Breast epithelium (tissue), 4 donors: ENCODE results near the gene PM20D1. TPM values are rescaled to one million over a fixed set of nuclear protein-coding genes. Genes with fewer than 3 reads are reported as not detected.

Experiments used
- DNase-seq, 2 donors: peaks; one replicate each; pipeline ENCODE4 v3.0.0-alpha.2; 2019; ENCODE audit warnings: low spot score in 2 of 2
- H3K27ac ChIP-seq, 2 donors: fragments of 200-600 bp; sonication (generic) in 1 of 2; one replicate each; pipeline ENCODE4 v1.5.1; 2016 to 2019; ENCODE audit warnings: mild to moderate bottlenecking in 1 of 2
- H3K27me3 ChIP-seq, 2 donors: fragments of 200-600 bp; sonication (generic) in 1 of 2; one replicate each; pipeline versions ENCODE4 v1.5.1 to v1.6.0; 2017 to 2019; ENCODE audit warnings: control low read depth in 1 of 2, mild to moderate bottlenecking in 1 of 2
- H3K36me3 ChIP-seq: fragments of 200-600 bp; one replicate; pipeline ENCODE4 v1.5.1; 2019
- H3K4me1 ChIP-seq, 2 donors: fragments of 200-600 bp; sonication (generic); one replicate each; pipeline ENCODE4 v1.5.1; 2016 to 2019; ENCODE audit warnings: control low read depth in 1 of 2
- H3K4me3 ChIP-seq, 3 donors: fragments of 200-600 bp; sonication (generic); 1 replicate in 2 of 3; 2 replicates in 1 of 3; pipeline ENCODE4 v1.5.1; 2016 to 2019; ENCODE audit warnings: mild to moderate bottlenecking in 3 of 3, moderate library complexity in 2 of 3
- H3K9me3 ChIP-seq, 2 donors: fragments of 200-600 bp; sonication (generic) in 1 of 2; one replicate each; pipeline ENCODE4 v1.5.1; 2016 to 2019; ENCODE audit warnings: control low read depth in 1 of 2
- POLR2A ChIP-seq: fragments of 450-650 bp; IDR thresholded peaks from one replicate; pipeline ENCODE4 v1.6.1; 2016; ENCODE audit warnings: antibody characterized with exemption, mild to moderate bottlenecking, moderate library complexity
- POLR2AphosphoS5 ChIP-seq, 3 donors: sonication (generic); formaldehyde crosslinking; IDR thresholded peaks; one replicate each; pipeline ENCODE4 v1.6.1; 2017; ENCODE audit warnings: antibody characterized with exemption in 3 of 3
- intact Hi-C: fragments of 100-400 bp; cut with DNase I; formaldehyde crosslinking; loops from one replicate; pipeline ENCODE4 v1.15.1; 2023; ENCODE audit warnings: low total_unique reads
- total RNA-seq, 3 donors: library from RNA; depleted of rRNA; stranded (reverse); fragments of >200 nt; gene quantifications; one replicate each; pipeline ENCODE4 v1.1.0, GENCODE V29; 2016
- TF ChIP-seq, protein P1 (sequence below), 3 donors: fragments of 450-650 bp; IDR thresholded peaks; one replicate each; pipeline ENCODE4 v1.5.1; 2016 to 2017; ENCODE audit warnings: antibody characterized with exemption in 3 of 3, mild to moderate bottlenecking in 3 of 3, moderate library complexity in 3 of 3

PM20D1 gene
- total RNA-seq, 3 donors from 2014 or later, result 0.15 to 0.33 (median 0.16) TPM

GRCh38 chr1:205803986-205804385 lies 45.9 kb downstream of the PM20D1 start:
- peaks cover 0 to 5% of the 10 kb centered on the region in 2 donors for H3K4me1 ChIP-seq
- intact Hi-C loops, result no loop called here

DNA sequence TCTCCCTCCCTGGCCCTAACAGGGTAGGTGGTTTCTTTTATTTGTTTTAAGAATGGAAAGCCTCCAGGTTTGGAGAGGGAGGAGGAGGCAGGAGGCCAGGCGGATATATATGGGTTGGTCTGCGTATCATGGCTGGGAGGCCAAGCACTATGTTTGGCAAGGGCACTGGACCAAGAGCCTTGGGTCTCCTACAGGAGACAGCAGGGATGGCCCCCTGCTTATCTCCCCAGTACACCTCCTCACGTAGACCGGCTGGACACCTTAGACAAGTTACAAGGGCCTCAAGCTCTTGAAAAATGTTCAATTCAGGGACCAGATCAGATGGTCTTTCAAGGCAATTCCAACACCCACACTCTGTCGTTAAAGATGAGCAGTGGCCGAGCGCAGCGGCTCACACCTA lies 47.9 kb downstream of the PM20D1 start:
- no peak for DNase-seq
- intact Hi-C loops, result no loop called here
- H3K27me3 ChIP-seq, result no peaks in the 10 kb centered on the region
- no peaks in the 10 kb centered on the region for H3K36me3 ChIP-seq
- TF ChIP-seq, protein P1, sequence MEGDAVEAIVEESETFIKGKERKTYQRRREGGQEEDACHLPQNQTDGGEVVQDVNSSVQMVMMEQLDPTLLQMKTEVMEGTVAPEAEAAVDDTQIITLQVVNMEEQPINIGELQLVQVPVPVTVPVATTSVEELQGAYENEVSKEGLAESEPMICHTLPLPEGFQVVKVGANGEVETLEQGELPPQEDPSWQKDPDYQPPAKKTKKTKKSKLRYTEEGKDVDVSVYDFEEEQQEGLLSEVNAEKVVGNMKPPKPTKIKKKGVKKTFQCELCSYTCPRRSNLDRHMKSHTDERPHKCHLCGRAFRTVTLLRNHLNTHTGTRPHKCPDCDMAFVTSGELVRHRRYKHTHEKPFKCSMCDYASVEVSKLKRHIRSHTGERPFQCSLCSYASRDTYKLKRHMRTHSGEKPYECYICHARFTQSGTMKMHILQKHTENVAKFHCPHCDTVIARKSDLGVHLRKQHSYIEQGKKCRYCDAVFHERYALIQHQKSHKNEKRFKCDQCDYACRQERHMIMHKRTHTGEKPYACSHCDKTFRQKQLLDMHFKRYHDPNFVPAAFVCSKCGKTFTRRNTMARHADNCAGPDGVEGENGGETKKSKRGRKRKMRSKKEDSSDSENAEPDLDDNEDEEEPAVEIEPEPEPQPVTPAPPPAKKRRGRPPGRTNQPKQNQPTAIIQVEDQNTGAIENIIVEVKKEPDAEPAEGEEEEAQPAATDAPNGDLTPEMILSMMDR (IDR thresholded peaks at IDR 0.05), result no peak
- TF ChIP-seq POLR2A, result no peak
- H3K4me3 ChIP-seq, result no peak overlapping the region
- peaks cover 0 to 5% of the 10 kb centered on the region in 2 donors for H3K4me1 ChIP-seq
- H3K27ac ChIP-seq, result no peak overlapping the region
- no peaks in the 10 kb centered on the region for H3K9me3 ChIP-seq

More at GRCh38 chr1:205803986-205804385, 45.9 kb downstream of the PM20D1 start:
- Histone ChIP-seq H3K27me3 (no peaks in the 10 kb centered on the region), H3K9me3 (no peaks in the 10 kb centered on the region), H3K27ac (no peak overlapping the region), H3K4me3 (no peak overlapping the region), H3K36me3 (no peaks in the 10 kb centered on the region)
- no peak for DNase-seq
- no peak for TF ChIP-seq POLR2A

- Histone ChIP-seq H3K36me3 (no peaks in the 10 kb centered on the region), H3K27me3 (no peaks in the 10 kb centered on the region), H3K4me1 (peaks cover 0 to 5% of the 10 kb centered on the region in 2 donors), H3K9me3 (no peaks in the 10 kb centered on the region), H3K27ac (no peak overlapping the region), H3K4me3 (no peak overlapping the region)
- TF ChIP-seq, protein P1 (IDR thresholded peaks at IDR 0.05), result no peak
- TF ChIP-seq POLR2A (no peak), POLR2AphosphoS5 (IDR thresholded peaks at IDR 0.05) (no peak)
- no peak for DNase-seq
- intact Hi-C loops, result no loop called here
Measured at GRCh38 chr1:205800981-205801703, 48.8 kb downstream of the PM20D1 start.

DNA sequence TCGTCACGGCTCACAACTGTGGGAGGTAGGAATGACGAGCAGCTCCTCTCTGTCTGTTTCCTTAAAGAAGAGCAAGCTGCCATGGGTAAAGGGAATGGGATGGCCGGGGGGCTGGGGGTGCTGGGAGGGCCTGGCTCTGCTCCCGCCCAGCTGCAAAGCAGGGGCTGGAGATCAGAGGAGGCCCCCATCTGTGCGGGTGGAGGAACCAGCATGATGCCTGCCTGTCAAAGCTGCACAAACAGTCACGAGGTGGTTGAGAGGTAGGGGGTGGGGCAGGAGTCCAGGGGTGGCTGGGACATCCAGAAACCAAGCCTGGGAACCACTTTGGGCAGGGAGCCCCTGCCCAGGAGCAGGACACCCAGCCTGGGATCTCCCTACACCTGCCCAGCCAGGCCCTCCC lies 49.5 kb downstream of the PM20D1 start:
- H3K27ac ChIP-seq, result no peak overlapping the region
- H3K36me3 ChIP-seq, result no peaks in the 10 kb centered on the region
- no peaks in the 10 kb centered on the region for H3K9me3 ChIP-seq
- TF ChIP-seq POLR2A (no peak), POLR2AphosphoS5 (IDR thresholded peaks at IDR 0.05) (no peak)
- TF ChIP-seq, protein P1 (IDR thresholded peaks at IDR 0.05), result no peak
- peaks cover 0 to 5% of the 10 kb centered on the region in 2 donors for H3K4me1 ChIP-seq
- H3K4me3 ChIP-seq, result no peak overlapping the region
- no peak for DNase-seq
- no peaks in the 10 kb centered on the region for H3K27me3 ChIP-seq
- intact Hi-C loops, result no loop called here

DNA sequence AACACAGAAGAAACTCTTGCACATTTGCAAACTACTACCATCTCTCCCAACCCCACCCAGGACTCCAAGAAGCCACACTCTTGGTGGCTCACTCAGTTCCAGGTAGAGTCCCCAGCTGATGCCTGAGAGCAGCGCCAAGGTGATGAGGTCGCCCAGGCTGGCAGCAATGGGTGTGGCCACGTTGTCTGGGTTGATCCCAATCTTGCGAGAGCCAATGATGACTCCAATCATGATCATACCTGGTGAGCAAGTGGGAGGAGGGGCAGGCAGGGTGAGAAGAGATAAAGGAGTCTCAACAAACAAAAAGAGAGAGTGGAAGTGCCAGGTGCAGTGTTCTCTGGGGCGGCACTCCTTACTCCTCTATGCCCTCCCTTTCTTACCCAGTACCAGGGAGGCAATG lies 51.4 kb downstream of the PM20D1 start:
- Histone ChIP-seq H3K27me3 (no peaks in the 10 kb centered on the region), H3K9me3 (no peaks in the 10 kb centered on the region), H3K4me1 (no peaks in the 10 kb centered on the region), H3K27ac (no peak overlapping the region), H3K4me3 (no peak overlapping the region), H3K36me3 (no peaks in the 10 kb centered on the region)
- intact Hi-C loops, result loop anchor here (10.0 kb wide), 1 partner anchor 176 kb away; no protein-coding TSS in a partner anchor
- no peak for DNase-seq
- no peak for TF ChIP-seq POLR2AphosphoS5 (IDR thresholded peaks at IDR 0.05)

DNA sequence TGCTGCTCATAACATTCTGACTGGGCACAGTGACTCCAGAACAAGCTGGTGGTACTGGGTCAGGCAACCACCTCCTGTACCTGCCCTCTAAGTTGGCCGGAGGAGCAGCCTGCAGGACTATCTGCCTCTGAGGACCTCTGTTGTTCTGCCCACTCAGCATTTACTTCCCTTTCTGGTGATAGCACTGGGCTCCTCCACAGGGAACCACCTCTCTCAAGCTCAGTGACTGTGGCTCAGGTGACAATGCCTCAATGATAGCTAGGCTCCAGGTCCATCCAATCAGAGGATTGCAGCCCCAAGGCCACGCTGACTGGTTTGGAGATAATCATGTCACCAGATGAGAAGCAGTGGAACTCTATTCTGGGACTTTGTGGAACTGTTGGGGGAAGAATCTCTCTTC lies 52.8 kb downstream of the PM20D1 start:
- intact Hi-C loops, result loop anchor here (10.0 kb wide), 1 partner anchor 178 kb away; no protein-coding TSS in a partner anchor
- Histone ChIP-seq H3K27ac (no peak overlapping the region), H3K9me3 (no peaks in the 10 kb centered on the region), H3K4me3 (no peak overlapping the region), H3K4me1 (no peaks in the 10 kb centered on the region), H3K27me3 (no peaks in the 10 kb centered on the region), H3K36me3 (no peaks in the 10 kb centered on the region)
- DNase-seq, result no peak
- TF ChIP-seq, protein P1 (IDR thresholded peaks at IDR 0.05), result no peak
- TF ChIP-seq POLR2AphosphoS5 (IDR thresholded peaks at IDR 0.05) (no peak), POLR2A (no peak)
